Measurements from ENCODE around the gene FTO. TPM values are rescaled to one million over a fixed set of nuclear protein-coding genes. Genes with fewer than 3 reads are reported as not detected.

The FTO gene
- total RNA-seq, 4 donors from 2014 or later: 62.0 to 90.1 (median 75.1) TPM

DNA sequence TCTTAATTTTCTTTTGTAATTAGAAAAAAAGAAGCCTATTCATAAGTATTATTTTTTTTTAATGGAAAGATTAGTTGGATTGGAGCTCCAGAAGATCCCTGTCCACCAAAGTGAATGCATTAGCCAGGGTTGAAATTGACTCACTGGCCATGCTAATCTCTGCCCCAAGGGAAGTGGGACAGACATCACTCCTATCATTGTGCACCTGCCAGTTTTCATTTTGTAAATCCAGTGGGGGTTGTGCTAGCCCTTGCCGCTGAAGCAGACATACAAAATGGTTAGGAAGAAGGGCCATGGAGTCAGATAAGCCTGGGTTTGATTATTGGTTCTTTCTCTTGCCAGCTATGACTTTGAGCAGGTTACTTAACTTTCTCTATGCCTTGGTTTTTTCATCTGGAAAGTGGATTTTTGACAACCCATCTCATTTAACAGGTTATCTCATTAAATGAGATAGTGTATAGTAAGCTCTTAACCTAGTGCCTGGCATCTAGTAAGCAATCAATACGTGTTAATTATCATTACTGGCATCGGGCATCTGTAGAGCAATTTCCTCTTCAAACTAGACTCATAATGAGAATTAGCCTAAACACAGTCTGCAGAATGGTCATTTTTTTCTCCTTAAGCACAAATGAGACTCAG is 365.8 kb downstream of the FTO start:
- no peak for ATAC-seq
- Histone ChIP-seq H3K4me3 (no peak overlapping the region), H3K27ac (no peak overlapping the region), H3K9me3 (no peaks in the 10 kb centered on the region), H3K27me3 (no peaks in the 10 kb centered on the region), H3K36me3 (no peaks in the 10 kb centered on the region), H3K4me1 (peaks cover 15 to 19% of the 10 kb centered on the region in 2 donors)
- no peak for DNase-seq
- in situ Hi-C loops (cut with MboI; ENCODE audit: low sequenced_read_pairs in 4 of 4): no loop called here
- intact Hi-C loops (cut with DNase I; ENCODE audit: low total_unique reads): loop anchor here (10.0 kb wide), 1 partner anchor 125 kb away; no protein-coding TSS in a partner anchor
- TF ChIP-seq, protein P1, sequence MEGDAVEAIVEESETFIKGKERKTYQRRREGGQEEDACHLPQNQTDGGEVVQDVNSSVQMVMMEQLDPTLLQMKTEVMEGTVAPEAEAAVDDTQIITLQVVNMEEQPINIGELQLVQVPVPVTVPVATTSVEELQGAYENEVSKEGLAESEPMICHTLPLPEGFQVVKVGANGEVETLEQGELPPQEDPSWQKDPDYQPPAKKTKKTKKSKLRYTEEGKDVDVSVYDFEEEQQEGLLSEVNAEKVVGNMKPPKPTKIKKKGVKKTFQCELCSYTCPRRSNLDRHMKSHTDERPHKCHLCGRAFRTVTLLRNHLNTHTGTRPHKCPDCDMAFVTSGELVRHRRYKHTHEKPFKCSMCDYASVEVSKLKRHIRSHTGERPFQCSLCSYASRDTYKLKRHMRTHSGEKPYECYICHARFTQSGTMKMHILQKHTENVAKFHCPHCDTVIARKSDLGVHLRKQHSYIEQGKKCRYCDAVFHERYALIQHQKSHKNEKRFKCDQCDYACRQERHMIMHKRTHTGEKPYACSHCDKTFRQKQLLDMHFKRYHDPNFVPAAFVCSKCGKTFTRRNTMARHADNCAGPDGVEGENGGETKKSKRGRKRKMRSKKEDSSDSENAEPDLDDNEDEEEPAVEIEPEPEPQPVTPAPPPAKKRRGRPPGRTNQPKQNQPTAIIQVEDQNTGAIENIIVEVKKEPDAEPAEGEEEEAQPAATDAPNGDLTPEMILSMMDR (IDR thresholded peaks at IDR 0.05 in 4 of 5, conservative IDR thresholded peaks at IDR 0.05 in 1 of 5): no peak
- TF ChIP-seq POLR2A (IDR thresholded peaks at IDR 0.05): no peak

DNA sequence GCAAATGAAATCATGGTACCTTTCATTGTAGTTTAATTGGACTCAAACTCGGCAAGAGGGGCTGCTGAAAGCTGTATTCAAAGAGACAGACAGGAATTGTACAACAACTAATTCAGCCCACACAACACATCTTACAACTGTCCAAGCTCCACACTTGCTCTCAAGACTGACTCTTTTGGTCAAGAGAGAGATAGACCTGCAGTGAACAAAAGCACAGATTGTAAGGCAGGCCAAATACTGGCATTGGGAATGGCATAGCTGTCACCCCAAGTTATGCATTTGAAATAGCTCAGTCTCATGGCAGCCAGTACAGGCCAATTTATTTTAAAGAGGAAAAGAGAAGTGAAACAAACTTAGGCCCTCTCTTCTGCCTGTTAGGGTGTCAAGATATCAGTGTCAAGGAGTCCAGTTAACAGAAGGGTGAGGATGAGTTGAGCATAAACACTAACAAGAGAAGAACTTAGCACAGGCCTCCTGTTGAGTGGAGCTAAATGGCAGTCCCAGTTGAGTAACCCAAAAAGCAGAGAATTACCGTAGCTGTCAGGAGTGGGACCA is 366.9 kb downstream of the FTO start:
- ATAC-seq: no peak
- DNase-seq: no peak
- Histone ChIP-seq H3K36me3 (no peaks in the 10 kb centered on the region), H3K27ac (no peak overlapping the region), H3K27me3 (no peaks in the 10 kb centered on the region), H3K9me3 (no peaks in the 10 kb centered on the region), H3K4me1 (peaks cover 15 to 19% of the 10 kb centered on the region in 2 donors), H3K4me3 (no peak overlapping the region)
- in situ Hi-C loops (cut with MboI; ENCODE audit: low sequenced_read_pairs in 4 of 4): no loop called here
- TF ChIP-seq, protein P1 (IDR thresholded peaks at IDR 0.05 in 4 of 5, conservative IDR thresholded peaks at IDR 0.05 in 1 of 5): no peak
- TF ChIP-seq POLR2A (IDR thresholded peaks at IDR 0.05): no peak
- intact Hi-C loops (cut with DNase I; ENCODE audit: low total_unique reads): loop anchor here (10.0 kb wide), 1 partner anchor 126 kb away; no protein-coding TSS in a partner anchor

DNA sequence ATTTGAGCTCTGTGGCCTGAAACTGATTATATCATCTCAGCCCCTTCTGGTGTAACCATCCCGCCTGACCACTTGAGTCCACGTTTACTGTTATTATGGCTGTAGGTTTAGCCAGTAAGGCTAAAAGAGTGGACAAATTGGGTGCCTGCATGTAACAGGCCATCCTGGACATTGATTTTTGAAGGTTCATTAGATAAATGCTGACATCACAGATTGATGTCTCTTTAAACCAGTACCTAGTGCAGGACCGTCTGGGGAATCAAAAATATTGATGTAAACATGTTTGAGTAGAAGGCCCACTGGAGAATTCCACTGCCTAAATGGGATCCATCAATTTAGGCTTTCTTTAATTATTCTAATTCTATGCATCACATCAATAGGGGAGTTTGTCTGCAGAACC is 367.6 kb downstream of the FTO start:
- Histone ChIP-seq H3K36me3 (no peaks in the 10 kb centered on the region), H3K4me3 (no peak overlapping the region), H3K4me1 (peaks cover 11 to 13% of the 10 kb centered on the region in 2 donors), H3K27ac (no peak overlapping the region), H3K27me3 (no peaks in the 10 kb centered on the region), H3K9me3 (no peaks in the 10 kb centered on the region)
- in situ Hi-C loops (cut with MboI; ENCODE audit: low sequenced_read_pairs in 4 of 4): no loop called here
- no peak for TF ChIP-seq POLR2A (IDR thresholded peaks at IDR 0.05)
- TF ChIP-seq, protein P1 (IDR thresholded peaks at IDR 0.05 in 4 of 5, conservative IDR thresholded peaks at IDR 0.05 in 1 of 5): no peak
- no peak for DNase-seq
- intact Hi-C loops (cut with DNase I; ENCODE audit: low total_unique reads): loop anchor here (10.0 kb wide), 1 partner anchor 127 kb away; no protein-coding TSS in a partner anchor
- no peak for ATAC-seq

DNA sequence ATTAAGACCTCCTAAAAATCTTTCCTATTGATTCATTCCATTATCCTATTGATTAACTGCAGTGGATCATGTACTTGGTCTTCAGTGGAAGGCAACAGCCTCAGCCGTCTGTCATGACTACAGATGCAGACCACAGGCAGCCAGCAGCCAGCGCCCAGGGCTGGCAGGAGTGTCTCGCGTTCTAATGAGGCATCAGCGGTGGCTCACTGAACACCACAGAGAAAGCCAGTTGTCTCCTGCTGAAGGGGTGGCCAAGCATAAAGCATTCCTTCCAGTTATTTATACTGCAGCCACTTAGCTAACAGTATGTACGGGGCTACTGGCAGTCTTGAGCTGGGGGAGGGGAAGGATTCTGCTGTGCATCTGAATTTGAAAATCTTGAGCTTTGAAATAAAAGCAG is 368.3 kb downstream of the FTO start:
- intact Hi-C loops (cut with DNase I; ENCODE audit: low total_unique reads) (loop anchor here (10.0 kb wide), 1 partner anchor 127 kb away; no protein-coding TSS in a partner anchor), in situ Hi-C loops (cut with MboI; ENCODE audit: low sequenced_read_pairs in 4 of 4) (no loop called here)
- Histone ChIP-seq H3K4me3 (no peak overlapping the region), H3K4me1 (peaks cover 4 to 9% of the 10 kb centered on the region in 2 donors), H3K9me3 (no peaks in the 10 kb centered on the region), H3K27ac (no peak overlapping the region), H3K36me3 (no peaks in the 10 kb centered on the region), H3K27me3 (no peaks in the 10 kb centered on the region)
- DNase-seq: no peak
- TF ChIP-seq, protein P1 (IDR thresholded peaks at IDR 0.05 in 4 of 5, conservative IDR thresholded peaks at IDR 0.05 in 1 of 5): no peak
- TF ChIP-seq POLR2A (IDR thresholded peaks at IDR 0.05): no peak
- ATAC-seq: no peak

All from gastrocnemius medialis (tissue), 4 donors.